Keratinocyte (primary cell): ENCODE measurements around the gene NDUFA13.

ENCODE experiments used
- CTCF ChIP-seq, 3 experiments: IDR thresholded peaks in 1 of 3; conservative IDR thresholded peaks in 1 of 3; optimal IDR thresholded peaks in 1 of 3; 2 replicates in 2 of 3; 3 replicates in 1 of 3; pipeline versions ENCODE3 to v1.5.1; 2011; ENCODE audit warnings: low read length in 3 of 3, mild to moderate bottlenecking in 3 of 3, moderate library complexity in 2 of 3, control low read depth in 1 of 3, inconsistent platforms in 1 of 3; ENCODE audit not compliant: insufficient read depth in 2 of 3; ENCODE audit errors: extremely low read depth in 1 of 3
- EZH2 ChIP-seq: IDR thresholded peaks from one replicate; pipeline ENCODE4 v1.6.1; 2012; ENCODE audit warnings: inconsistent platforms, mild to moderate bottlenecking, low read length, moderate library complexity

GRCh38 chr19:19561946-19562664 lies 46.1 kb downstream of the NDUFA13 start:
- TF ChIP-seq CTCF (optimal IDR thresholded peaks at IDR 0.05 in 1 of 3, IDR thresholded peaks at IDR 0.05 in 1 of 3, conservative IDR thresholded peaks at IDR 0.05 in 1 of 3; ENCODE audit: extremely low read depth in 1 of 3, insufficient read depth in 2 of 3, low read length in 3 of 3): no peak
- no peak for TF ChIP-seq EZH2
